Gastrocnemius medialis (tissue), 4 donors: ENCODE results near the gene BICDL2. TPM values are rescaled to one million over a fixed set of nuclear protein-coding genes. Genes with fewer than 3 reads are reported as not detected.

Experiments used
- ATAC-seq, 2 donors: fragments of 150-250 bp; one replicate each; pipeline ENCODE4 v1.9.1; 2016
- DNase-seq, 2 donors: peaks; one replicate each; pipeline ENCODE4 v3.0.0-alpha.2; 2019
- H3K27ac ChIP-seq, 4 donors: fragments of 200-600 bp; sonication (generic); 1 replicate in 1 of 4; 2 replicates in 3 of 4; pipeline ENCODE4 v1.5.1; 2016 to 2018; ENCODE audit warnings: mild to moderate bottlenecking in 2 of 4, moderate library complexity in 1 of 4
- H3K27me3 ChIP-seq, 3 donors: fragments of 200-600 bp; sonication (generic) in 2 of 3; 1 replicate in 1 of 3; 2 replicates in 2 of 3; pipeline versions ENCODE4 v1.5.1 to v1.6.0; 2016 to 2019; ENCODE audit warnings: mild to moderate bottlenecking in 1 of 3, moderate library complexity in 1 of 3
- H3K36me3 ChIP-seq, 2 donors: fragments of 200-600 bp; sonication (generic) in 1 of 2; one replicate each; pipeline ENCODE4 v1.5.1; 2017 to 2018
- H3K4me1 ChIP-seq, 2 donors: fragments of 200-600 bp; sonication (generic) in 1 of 2; one replicate each; pipeline ENCODE4 v1.5.1; 2016 to 2017; ENCODE audit warnings: mild to moderate bottlenecking in 2 of 2
- H3K4me3 ChIP-seq, 4 donors: fragments of 200-600 bp; sonication (generic) in 3 of 4; 1 replicate in 1 of 4; 2 replicates in 3 of 4; pipeline ENCODE4 v1.5.1; 2016 to 2019; ENCODE audit warnings: mild to moderate bottlenecking in 2 of 4
- H3K9me3 ChIP-seq, 3 donors: fragments of 200-600 bp; sonication (generic) in 2 of 3; 1 replicate in 1 of 3; 2 replicates in 2 of 3; pipeline ENCODE4 v1.5.1; 2016 to 2019
- CTCF ChIP-seq, 5 experiments: fragments of 450-650 bp in 3 of 5; fragments of 200-600 bp in 2 of 5; sonication (generic) in 2 of 5; IDR thresholded peaks in 4 of 5; conservative IDR thresholded peaks in 1 of 5; 1 replicate in 4 of 5; 2 replicates in 1 of 5; pipeline ENCODE4 v1.5.1; 2016 to 2019; ENCODE audit warnings: antibody characterized with exemption in 5 of 5, mild to moderate bottlenecking in 3 of 5, moderate library complexity in 3 of 5
- POLR2A ChIP-seq, 2 donors: fragments of 450-650 bp; IDR thresholded peaks; one replicate each; pipeline ENCODE4 v1.6.1; 2017; ENCODE audit warnings: antibody characterized with exemption in 2 of 2, mild to moderate bottlenecking in 2 of 2, moderate library complexity in 2 of 2
- in situ Hi-C, 4 donors: fragments of 200-750 bp; cut with MboI; loops; one replicate each; pipeline versions ENCODE4 v1.15.0 to v1.8.0; 2017; ENCODE audit warnings: low sequenced_read_pairs in 4 of 4
- intact Hi-C: fragments of 100-400 bp; cut with DNase I; formaldehyde crosslinking; loops from one replicate; pipeline ENCODE4 v1.15.1; 2023; ENCODE audit warnings: low total_unique reads
- total RNA-seq, 4 donors: library from RNA; depleted of rRNA; stranded (reverse); fragments of >200 nt; gene quantifications; one replicate each; pipeline versions ENCODE4 v1.1.0 to v1.2.3, GENCODE V29; 2016

BICDL2 gene
- total RNA-seq, 4 donors from 2014 or later = 0.32 TPM; not detected in 3

GRCh38 chr16:2983706-2984136 lies 53.0 kb downstream of the BICDL2 start:
- Histone ChIP-seq H3K4me1 (peaks cover 25 to 28% of the 10 kb centered on the region in 2 donors), H3K27me3 (peaks cover 0 to 6% (median 3%) of the 10 kb centered on the region in 3 donors), H3K4me3 (peak overlapping the region in 3 of 4 donors; percentile 18 to 41 (median 34)), H3K27ac (no peak overlapping the region), H3K9me3 (no peaks in the 10 kb centered on the region), H3K36me3 (no peaks in the 10 kb centered on the region)
- TF ChIP-seq POLR2A (IDR thresholded peaks at IDR 0.05) (no peak), CTCF (IDR thresholded peaks at IDR 0.05 in 4 of 5, conservative IDR thresholded peaks at IDR 0.05 in 1 of 5) (peak; percentile 79 to 99 (median 83))
- peak; percentile 53 to 77 for DNase-seq
- intact Hi-C loops = no loop called here
- in situ Hi-C loops = no loop called here
- peak; percentile 67 to 70 for ATAC-seq

GRCh38 chr16:2982402-2982801 lies 54.3 kb downstream of the BICDL2 start:
- intact Hi-C loops (no loop called here), in situ Hi-C loops (no loop called here)
- peaks cover 25 to 28% of the 10 kb centered on the region in 2 donors for H3K4me1 ChIP-seq

GRCh38 chr16:2981899-2982250 lies 54.9 kb downstream of the BICDL2 start:
- TF ChIP-seq POLR2A (IDR thresholded peaks at IDR 0.05) (no peak), CTCF (IDR thresholded peaks at IDR 0.05 in 4 of 5, conservative IDR thresholded peaks at IDR 0.05 in 1 of 5) (no peak)
- H3K27me3 ChIP-seq = peaks cover 0 to 6% (median 3%) of the 10 kb centered on the region in 3 donors
- in situ Hi-C loops = no loop called here
- intact Hi-C loops = no loop called here
- ATAC-seq (no peak), DNase-seq (no peak)
- no peaks in the 10 kb centered on the region for H3K9me3 ChIP-seq
- H3K4me3 ChIP-seq = no peak overlapping the region
- no peaks in the 10 kb centered on the region for H3K36me3 ChIP-seq
- peaks cover 25 to 28% of the 10 kb centered on the region in 2 donors for H3K4me1 ChIP-seq
- H3K27ac ChIP-seq = no peak overlapping the region

More at GRCh38 chr16:2982402-2982801, 54.3 kb downstream of the BICDL2 start:
- TF ChIP-seq CTCF (IDR thresholded peaks at IDR 0.05 in 4 of 5, conservative IDR thresholded peaks at IDR 0.05 in 1 of 5) = no peak
- no peak for TF ChIP-seq POLR2A (IDR thresholded peaks at IDR 0.05)
- no peak for DNase-seq
- Histone ChIP-seq H3K36me3 (no peaks in the 10 kb centered on the region), H3K27me3 (peaks cover 0 to 6% (median 3%) of the 10 kb centered on the region in 3 donors), H3K9me3 (no peaks in the 10 kb centered on the region), H3K27ac (no peak overlapping the region), H3K4me3 (no peak overlapping the region)
- ATAC-seq = no peak

- no peak for ATAC-seq
- no peaks in the 10 kb centered on the region for H3K36me3 ChIP-seq
- H3K4me3 ChIP-seq = peak overlapping the region; percentile 70 to 87 (median 82)
- intact Hi-C loops (no loop called here), in situ Hi-C loops (no loop called here)
- DNase-seq = no peak
- peaks cover 24 to 25% of the 10 kb centered on the region in 2 donors for H3K4me1 ChIP-seq
- TF ChIP-seq POLR2A (IDR thresholded peaks at IDR 0.05) (no peak), CTCF (IDR thresholded peaks at IDR 0.05 in 4 of 5, conservative IDR thresholded peaks at IDR 0.05 in 1 of 5) (no peak)
- peak overlapping the region in 1 of 4 donors; percentile 89 for H3K27ac ChIP-seq
- H3K9me3 ChIP-seq = no peaks in the 10 kb centered on the region
- H3K27me3 ChIP-seq = peaks cover 0 to 6% (median 3%) of the 10 kb centered on the region in 3 donors
Measured at GRCh38 chr16:2981177-2981898, 55.4 kb downstream of the BICDL2 start.
